H9 (cell line): ENCODE measurements around the gene ERVK3-1. TPM values are rescaled to one million over a fixed set of nuclear protein-coding genes. Genes with fewer than 3 reads are reported as not detected.

Source experiments
- DNase-seq: peaks from one replicate; pipeline ENCODE4 v3.0.0-alpha.2; 2017
- H2AFZ ChIP-seq: one replicate; pipeline ENCODE4 v1.6.1; 2013; ENCODE audit warnings: mild to moderate bottlenecking, low read length, control low read depth, moderate library complexity
- H2AK5ac ChIP-seq: 2 replicates; pipeline ENCODE4 v1.6.1; 2013; ENCODE audit warnings: low read length, control low read depth, mixed read lengths; ENCODE audit not compliant: insufficient read length
- H2BK120ac ChIP-seq: one replicate; pipeline ENCODE4 v1.6.1; 2013; ENCODE audit warnings: low read depth, mild to moderate bottlenecking, low read length, control low read depth, inconsistent platforms; ENCODE audit not compliant: poor library complexity, severe bottlenecking
- H2BK12ac ChIP-seq: 2 replicates; pipeline ENCODE4 v1.6.1; 2013; ENCODE audit warnings: low read length, control low read depth, mixed read lengths, low read depth; ENCODE audit not compliant: insufficient read length
- H2BK15ac ChIP-seq: 2 replicates; pipeline ENCODE4 v1.6.1; 2013; ENCODE audit warnings: low read depth, low read length, control low read depth
- H2BK20ac ChIP-seq: one replicate; pipeline ENCODE4 v1.6.1; 2013; ENCODE audit warnings: low read depth, mild to moderate bottlenecking, low read length, control low read depth, inconsistent platforms; ENCODE audit not compliant: poor library complexity, severe bottlenecking
- H2BK5ac ChIP-seq: 2 replicates; pipeline ENCODE4 v1.6.1; 2013; ENCODE audit warnings: low read length, control low read depth, mixed read lengths; ENCODE audit not compliant: insufficient read length
- H3K14ac ChIP-seq: 2 replicates; pipeline ENCODE4 v1.6.1; 2013; ENCODE audit warnings: low read length, control low read depth; ENCODE audit not compliant: insufficient read depth
- H3K18ac ChIP-seq: 2 replicates; pipeline ENCODE4 v1.6.1; 2013; ENCODE audit warnings: low read depth, mild to moderate bottlenecking, mixed read lengths, low read length, control low read depth; ENCODE audit not compliant: insufficient read length
- H3K23ac ChIP-seq: 2 replicates; pipeline ENCODE4 v1.6.1; 2013; ENCODE audit warnings: low read length, control low read depth, mixed read lengths, low read depth; ENCODE audit not compliant: insufficient read length
- H3K23me2 ChIP-seq: 2 replicates; pipeline ENCODE4 v1.6.1; 2013; ENCODE audit warnings: low read depth, mild to moderate bottlenecking, mixed read lengths, low read length, control low read depth; ENCODE audit not compliant: insufficient read length, poor library complexity, severe bottlenecking
- H3K27ac ChIP-seq: 2 replicates; pipeline ENCODE4 v1.5.1; 2013; ENCODE audit warnings: low read length, control low read depth, mixed read lengths, low read depth; ENCODE audit not compliant: insufficient read length
- H3K27me3 ChIP-seq: 2 replicates; pipeline ENCODE4 v1.6.1; 2013; ENCODE audit warnings: low read length, control low read depth, inconsistent platforms; ENCODE audit not compliant: insufficient read depth
- H3K4ac ChIP-seq: 2 replicates; pipeline ENCODE4 v1.6.1; 2013; ENCODE audit warnings: low read depth, mild to moderate bottlenecking, control low read depth, inconsistent platforms, low read length, moderate library complexity
- H3K4me1 ChIP-seq: 2 replicates; pipeline ENCODE4 v1.6.1; 2013; ENCODE audit warnings: low read length, control low read depth, inconsistent platforms; ENCODE audit not compliant: insufficient read depth
- H3K4me2 ChIP-seq: 2 replicates; pipeline ENCODE4 v1.6.1; 2013; ENCODE audit warnings: low read length, control low read depth, mixed read lengths; ENCODE audit not compliant: insufficient read length, insufficient read depth
- H3K56ac ChIP-seq: 2 replicates; pipeline ENCODE4 v1.6.1; 2013; ENCODE audit warnings: low read depth, mild to moderate bottlenecking, mixed read lengths, low read length, control low read depth; ENCODE audit not compliant: insufficient read length
- H3K79me1 ChIP-seq: 2 replicates; pipeline ENCODE4 v1.6.1; 2013; ENCODE audit warnings: low read depth, mild to moderate bottlenecking, moderate library complexity, low read length, control low read depth, inconsistent platforms; ENCODE audit not compliant: insufficient read depth, poor library complexity, severe bottlenecking
- H3K79me2 ChIP-seq: 2 replicates; pipeline ENCODE4 v1.6.1; 2013; ENCODE audit warnings: low read length, control low read depth, inconsistent platforms; ENCODE audit not compliant: insufficient read depth
- H3K9ac ChIP-seq: 2 replicates; pipeline ENCODE4 v1.6.1; 2013; ENCODE audit warnings: low read length, control low read depth, mixed read lengths; ENCODE audit not compliant: insufficient read length; ENCODE audit errors: extremely low read depth
- H3K9me3 ChIP-seq: one replicate; pipeline ENCODE4 v1.6.1; 2013; ENCODE audit warnings: low read depth, low read length, inconsistent platforms; ENCODE audit not compliant: control insufficient read depth
- H3T11ph ChIP-seq: one replicate; pipeline ENCODE4 v1.6.1; 2013; ENCODE audit warnings: mild to moderate bottlenecking, low read length, control low read depth, inconsistent platforms
- H4K20me1 ChIP-seq: one replicate; pipeline ENCODE4 v1.6.1; 2013; ENCODE audit not compliant: control insufficient read depth, insufficient read length, insufficient read depth
- H4K5ac ChIP-seq: 2 replicates; pipeline ENCODE4 v1.6.1; 2013; ENCODE audit warnings: low read depth, mild to moderate bottlenecking, mixed read lengths, low read length, control low read depth; ENCODE audit not compliant: insufficient read length
- H4K8ac ChIP-seq: replicated peaks from 2 replicates; pipeline ENCODE4 v1.6.1; 2013; ENCODE audit warnings: low read length, control low read depth, mixed read lengths, low read depth; ENCODE audit not compliant: insufficient read length
- H4K91ac ChIP-seq: 2 replicates; pipeline ENCODE4 v1.6.1; 2013; ENCODE audit warnings: low read depth, mild to moderate bottlenecking, moderate library complexity, mixed read lengths, low read length, control low read depth; ENCODE audit not compliant: insufficient read length
- H3K27ac Mint-ChIP-seq, 3 experiments: 2 replicates in 2 of 3; 3 replicates in 1 of 3; pipeline ENCODE4 v1.8.0; 2020 to 2021; ENCODE audit warnings: mixed read lengths in 3 of 3, mild to moderate bottlenecking in 1 of 3, moderate library complexity in 1 of 3
- H3K27me3 Mint-ChIP-seq: 2 replicates; pipeline ENCODE4 v1.8.0; 2021; ENCODE audit warnings: low read depth, mild to moderate bottlenecking, moderate library complexity, mixed read lengths
- H3K36me3 Mint-ChIP-seq, 3 experiments: 2 replicates in 2 of 3; 3 replicates in 1 of 3; pipeline ENCODE4 v1.8.0; 2020 to 2021; ENCODE audit warnings: low read depth in 3 of 3, mixed read lengths in 3 of 3; ENCODE audit not compliant: insufficient read depth in 1 of 3
- H3K4me1 Mint-ChIP-seq, 2 experiments: 2 replicates each; pipeline ENCODE4 v1.8.0; 2020; ENCODE audit warnings: mixed read lengths in 2 of 2
- H3K4me3 Mint-ChIP-seq, 2 experiments: 2 replicates in 1 of 2; 3 replicates in 1 of 2; pipeline ENCODE4 v1.8.0; 2020 to 2021; ENCODE audit warnings: mild to moderate bottlenecking in 2 of 2, mixed read lengths in 2 of 2, moderate library complexity in 1 of 2
- H3K9me3 Mint-ChIP-seq, 2 experiments: 2 replicates in 1 of 2; 3 replicates in 1 of 2; pipeline ENCODE4 v1.8.0; 2020; ENCODE audit warnings: mild to moderate bottlenecking in 2 of 2, mixed read lengths in 2 of 2, moderate library complexity in 1 of 2
- CTCF ChIP-seq: fragments of 200-600 bp; sonication (generic); conservative IDR thresholded peaks from 3 replicates; pipeline ENCODE4 v1.8.0; 2021; ENCODE audit warnings: antibody characterized with exemption, mild to moderate bottlenecking
- WGBS: extraction: QIAGEN DNeasy Blood & Tissue Kit; methylation state at CpG from one replicate; pipeline ENCODE4 v1.1.7; 2013; ENCODE audit warnings: missing lambda C conversion rate, low lambda C conversion rate, mixed read lengths; ENCODE audit not compliant: insufficient read length; ENCODE audit errors: extremely low coverage; 5-methylcytosine and 5-hydroxymethylcytosine counted together
- total RNA-seq: library from RNA; stranded (reverse); gene quantifications from 2 replicates; pipeline ENCODE4 v1.2.1, GENCODE V29; 2021

The ERVK3-1 gene
- total RNA-seq, 1 experiment from 2014 or later: 43.7 TPM

DNA sequence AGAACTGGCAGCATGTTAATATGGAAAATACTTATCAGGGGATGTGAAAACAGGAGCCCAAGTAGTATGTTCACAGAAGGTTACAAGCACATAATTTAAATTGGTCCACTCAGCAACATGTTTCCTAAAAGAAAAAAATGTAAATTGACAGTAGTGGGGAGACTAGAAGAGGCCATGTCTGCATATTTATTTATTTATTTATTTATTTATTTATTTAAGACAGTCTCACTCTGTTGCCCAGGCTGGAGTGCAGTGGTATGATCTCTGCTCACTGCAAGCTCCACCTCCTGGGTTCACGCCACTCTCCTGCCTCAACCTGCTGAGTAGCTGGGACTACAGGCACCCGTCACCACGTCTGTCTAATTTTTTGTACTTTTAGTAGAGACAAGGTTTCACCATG lies 40.1 kb upstream of the ERVK3-1 start:
- Histone ChIP-seq H3K23ac (no peak overlapping the region), H2BK5ac (no peak overlapping the region), H4K5ac (no peak overlapping the region), H4K8ac (no peak overlapping the region), H3K4me2 (no peak overlapping the region), H3K9ac (no peak overlapping the region), H3K18ac (no peak overlapping the region), H3K27me3 (no peaks in the 10 kb centered on the region), H2BK15ac (no peak overlapping the region), H3K23me2 (no peaks in the 10 kb centered on the region), H3K79me2 (no peaks in the 10 kb centered on the region), H3K27ac (no peak overlapping the region), H2BK120ac (no peak overlapping the region), H4K20me1 (no peaks in the 10 kb centered on the region), H3K79me1 (no peaks in the 10 kb centered on the region), H3T11ph (no peak overlapping the region), H3K56ac (no peak overlapping the region), H3K9me3 (peaks cover 75% of the 10 kb centered on the region), H2AFZ (no peak overlapping the region), H2BK12ac (no peak overlapping the region), H3K14ac (no peak overlapping the region), H2AK5ac (no peak overlapping the region), H2BK20ac (no peak overlapping the region), H3K4ac (no peak overlapping the region), H3K4me1 (no peaks in the 10 kb centered on the region), H4K91ac (no peak overlapping the region)
- Mint-ChIP-seq H3K9me3 (peaks cover 92 to 94% of the 10 kb centered on the region in 2 experiments), H3K4me3 (no peak overlapping the region), H3K27me3 (peaks cover 37% of the 10 kb centered on the region), H3K27ac (no peak overlapping the region), H3K4me1 (no peaks in the 10 kb centered on the region), H3K36me3 (peaks cover 85 to 90% (median 89%) of the 10 kb centered on the region in 3 experiments)
- DNase-seq: no peak
- no peak for TF ChIP-seq CTCF
- no CpG with 5 or more reads among the region's 3 CpGs for WGBS
